GM13976 (cell line): ENCODE results near the gene LIPA.
"Not testable (repeated sequence)": the region's sequence is repeated elsewhere in the genome, so short reads cannot be mapped to it uniquely, and the experiment has no call there.

Source experiments
- DNase-seq: peaks from one replicate; pipeline ENCODE4 v3.0.0; 2012; ENCODE audit warnings: low spot score
- CTCF ChIP-seq: IDR thresholded peaks from 2 replicates; pipeline ENCODE4 v1.5.1; 2012; ENCODE audit warnings: borderline replicate concordance, mild to moderate bottlenecking; ENCODE audit not compliant: insufficient read depth; ENCODE audit errors: extremely low read depth, missing control alignments, control extremely low read depth
- in situ Hi-C: fragments of 300-500 bp; cut with MboI; formaldehyde crosslinking; loops from one replicate; pipeline ENCODE4 v1.12.0; 2022; ENCODE audit warnings: low sequenced_read_pairs, mixed read lengths, inconsistent platforms; ENCODE audit not compliant: unreplicated experiment

The LIPA gene

DNA sequence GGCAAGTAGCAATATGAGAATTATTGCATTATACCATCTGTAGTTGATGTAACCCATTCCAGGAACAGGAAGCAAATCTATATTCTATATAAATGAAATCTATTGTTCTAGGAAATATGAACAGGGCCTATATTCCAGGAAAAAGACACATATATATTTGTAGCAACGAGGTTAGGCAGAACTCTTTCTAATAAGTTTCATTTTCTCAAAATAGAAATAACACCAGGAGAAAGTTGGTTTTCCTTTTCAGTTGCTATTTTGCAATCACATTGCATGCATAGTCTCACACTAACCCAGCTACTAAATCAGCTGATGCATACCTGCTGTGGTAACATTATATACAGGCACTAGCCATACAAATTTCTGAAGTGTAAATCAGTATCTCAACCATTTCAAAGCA lies 44.0 kb upstream of the LIPA start:
- TF ChIP-seq CTCF, result no peak
- in situ Hi-C loops, result no loop called here

GRCh38 chr10:89294721-89295239 lies 43.2 kb upstream of the LIPA start:
- no peak for DNase-seq
- in situ Hi-C loops, result no loop called here
- no peak for TF ChIP-seq CTCF

More for the DNA sequence above, 44.0 kb upstream of the LIPA start:
- DNase-seq, result peak; percentile 17

GRCh38 chr10:89285303-89285702 lies 33.7 kb upstream of the LIPA start:
- DNase-seq, in situ Hi-C loops: not testable (repeated sequence)

GRCh38 chr10:89284711-89285110 lies 33.1 kb upstream of the LIPA start:
- DNase-seq, in situ Hi-C loops: not testable (repeated sequence)

DNA sequence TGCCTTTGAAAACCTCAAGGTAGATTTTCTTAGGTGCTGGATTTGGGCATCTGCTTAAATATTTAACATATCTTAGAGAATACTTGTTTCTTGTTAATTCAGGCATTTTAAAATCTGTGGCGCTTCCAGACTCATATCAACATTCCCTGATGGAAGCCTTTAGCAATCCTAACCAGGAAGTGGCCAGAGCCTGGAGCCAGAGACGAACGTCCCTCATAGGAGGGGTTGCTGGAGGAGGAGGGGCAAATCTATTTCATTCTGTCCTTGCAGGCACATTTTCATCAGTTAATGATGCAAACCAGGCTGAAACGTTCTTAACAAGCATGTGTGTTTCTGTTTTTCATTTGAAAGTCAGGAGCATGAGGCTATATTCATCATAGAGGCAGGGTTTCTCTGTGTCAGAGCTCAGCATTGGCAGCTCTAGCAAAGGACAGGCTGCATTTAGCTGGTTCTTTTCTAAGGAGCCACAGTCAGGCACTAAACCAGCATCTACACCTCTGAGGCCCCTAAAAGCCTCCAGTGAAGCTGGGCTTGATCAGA lies 32.4 kb upstream of the LIPA start:
- no peak for TF ChIP-seq CTCF
- in situ Hi-C loops, result no loop called here
- no peak for DNase-seq

GRCh38 chr10:89283025-89283935 lies 31.7 kb upstream of the LIPA start:
- no peak for DNase-seq
- in situ Hi-C loops, result no loop called here
- TF ChIP-seq CTCF, result no peak

DNA sequence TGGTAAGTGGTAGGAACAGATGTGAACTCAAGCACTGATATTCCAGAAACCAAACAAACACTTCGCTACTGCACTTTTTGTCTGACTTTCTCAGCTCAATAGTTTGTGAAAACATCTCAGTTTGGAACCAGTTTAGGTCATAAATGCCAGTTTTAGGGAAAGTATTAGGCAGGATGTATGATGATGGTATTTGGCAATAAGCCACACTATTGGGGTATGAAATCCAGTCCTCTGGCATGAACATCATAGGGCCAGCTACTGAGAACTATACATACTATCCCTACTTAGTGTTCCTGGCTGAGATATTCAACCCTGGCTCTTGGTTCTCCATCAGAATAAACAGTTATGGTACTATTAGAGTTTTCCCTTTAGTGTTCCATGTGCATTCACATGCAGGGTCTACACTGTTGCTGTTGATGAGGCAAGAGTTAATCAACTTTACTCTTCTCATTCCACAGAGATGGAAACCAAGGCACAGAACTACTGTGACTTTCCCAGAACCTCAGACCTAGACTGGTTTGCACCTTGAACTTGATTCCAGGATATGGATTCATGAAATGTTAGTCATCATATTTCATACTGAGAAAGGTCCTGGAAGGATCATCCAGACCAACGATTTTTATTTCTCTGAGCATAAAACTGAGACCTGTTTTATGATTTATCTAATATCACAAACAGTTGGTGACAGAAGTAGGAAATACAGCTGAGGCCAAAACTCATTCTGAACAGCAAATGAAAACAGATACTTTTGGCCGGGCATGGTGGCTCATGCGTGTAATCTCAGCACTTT lies 30.2 kb upstream of the LIPA start:
- no peak for TF ChIP-seq CTCF
- in situ Hi-C loops, result no loop called here
- DNase-seq, result no peak
